NCI-H774 (cell line): ENCODE results near the gene GTF3C6.
A peak's percentile ranks its signal among the peaks of the same experiment; 100 is the strongest.
"Not testable (repeated sequence)": the region's sequence is repeated elsewhere in the genome, so short reads cannot be mapped to it uniquely, and the experiment has no call there.

Source experiments
- DNase-seq: peaks from one replicate; lab custom pipeline; 2025; lab: John Stamatoyannopoulos, UW

GTF3C6 gene

GRCh38 chr6:110958329-110959192 lies at the start of gene GTF3C6:
Gene GTF3C6 (plus strand): TSS chr6:110958706. CDS start chr6:110958770, 64 bp downstream.
- peak; percentile 97 for DNase-seq

- no peak for DNase-seq
Measured at GRCh38 chr6:110930781-110931180, 27.7 kb upstream of the GTF3C6 start.

- DNase-seq = no peak
Measured at GRCh38 chr6:110933912-110934311, 24.6 kb upstream of the GTF3C6 start.

DNA sequence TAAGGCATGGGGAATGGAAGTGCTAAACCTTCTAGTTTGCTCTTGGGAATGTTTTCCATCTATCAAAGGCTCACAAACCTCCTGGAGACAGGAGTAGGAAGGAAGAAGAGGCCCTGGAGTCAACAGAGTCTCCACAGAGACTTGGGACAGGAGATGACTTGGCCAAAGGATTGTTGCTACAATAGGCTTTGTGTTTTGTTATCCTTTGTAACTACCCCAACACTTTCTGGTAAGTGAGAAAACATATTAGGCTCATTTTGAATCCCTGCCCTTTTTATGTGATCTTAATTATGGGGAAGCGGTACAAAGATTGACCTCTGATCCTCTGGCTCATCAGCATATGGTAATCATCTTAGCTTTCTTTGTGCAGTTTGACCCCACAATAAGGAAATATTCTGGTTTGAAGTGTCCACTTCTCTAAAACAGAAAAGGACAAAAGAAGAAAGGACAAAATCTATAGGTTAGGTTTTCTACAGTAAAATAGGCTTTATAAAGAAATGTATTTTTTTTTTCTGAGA lies 24.1 kb upstream of the GTF3C6 start:
- DNase-seq = no peak

- no peak for DNase-seq
Measured at GRCh38 chr6:110935171-110935570, 23.3 kb upstream of the GTF3C6 start.

GRCh38 chr6:110938171-110938570 lies 20.3 kb upstream of the GTF3C6 start:
- DNase-seq = no peak

GRCh38 chr6:110939429-110940200 lies 18.9 kb upstream of the GTF3C6 start:
- no peak for DNase-seq

DNA sequence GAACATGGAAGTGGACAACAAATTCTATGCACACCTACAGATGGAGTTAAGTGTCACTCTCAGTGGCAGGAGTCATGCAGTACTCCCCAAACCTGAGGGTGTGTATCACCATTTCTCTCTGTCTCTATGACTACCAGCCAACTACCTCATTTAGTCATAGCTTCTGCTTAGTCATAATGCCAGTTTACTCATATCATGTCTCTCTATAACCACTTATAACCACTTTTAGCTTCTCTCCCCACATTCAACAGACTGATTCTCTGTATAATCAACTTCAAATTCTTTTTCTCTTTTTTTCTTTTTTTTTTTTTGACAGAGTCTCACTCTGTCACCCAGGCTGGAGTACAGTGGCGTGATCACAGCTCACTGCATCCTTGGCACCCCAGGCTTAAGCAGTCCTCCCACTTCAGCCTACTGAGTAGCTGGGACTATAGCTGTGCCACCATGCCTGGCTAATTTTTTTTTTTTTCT lies 13.8 kb upstream of the GTF3C6 start:
- DNase-seq = no peak

- no peak for DNase-seq
Measured at GRCh38 chr6:110946498-110946897, 12.0 kb upstream of the GTF3C6 start.

GRCh38 chr6:110949679-110950285 lies 8.7 kb upstream of the GTF3C6 start:
- peak; percentile 16 for DNase-seq

GRCh38 chr6:110950440-110950839 lies 8.1 kb upstream of the GTF3C6 start:
- no peak for DNase-seq

GRCh38 chr6:110951008-110951407 lies 7.5 kb upstream of the GTF3C6 start:
- no peak for DNase-seq

GRCh38 chr6:110951986-110952794 lies 6.3 kb upstream of the GTF3C6 start:
- DNase-seq = no peak

DNA sequence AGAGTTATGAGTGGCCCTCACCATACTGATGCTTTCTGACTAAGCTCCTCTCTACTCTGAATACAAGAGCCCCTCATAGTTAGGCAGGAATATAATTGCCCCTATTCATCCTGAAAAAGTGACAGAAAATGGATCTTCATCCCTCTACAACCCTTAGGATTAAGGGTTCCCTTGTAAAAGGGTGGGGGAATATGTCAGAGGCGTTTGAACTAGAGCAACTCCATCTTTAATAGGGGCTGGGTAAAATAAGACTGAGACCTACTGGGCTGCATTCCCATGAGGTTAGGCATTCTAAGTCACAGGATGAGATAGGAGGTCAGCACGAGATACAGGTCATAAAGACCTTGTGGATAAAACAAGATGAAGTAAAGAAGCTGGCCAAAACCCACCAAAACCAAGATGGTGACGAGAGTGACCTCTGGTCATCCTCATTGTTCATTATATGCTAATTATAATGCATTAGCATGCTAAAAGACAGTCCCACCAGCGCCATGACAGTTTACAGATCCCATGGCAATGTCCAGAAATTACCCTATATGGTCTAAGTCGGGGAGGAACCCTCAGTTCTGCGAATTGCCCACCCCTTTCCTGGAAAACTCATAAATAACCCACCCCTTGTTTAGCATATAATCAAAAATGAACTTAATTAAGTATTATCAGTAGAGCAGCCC lies 4.7 kb upstream of the GTF3C6 start:
- no peak for DNase-seq

- no peak for DNase-seq
Measured at GRCh38 chr6:110960014-110960390, 1.5 kb downstream of the GTF3C6 start.

- DNase-seq = not testable (repeated sequence)
Measured at GRCh38 chr6:110962636-110963035, 4.1 kb downstream of the GTF3C6 start.

GRCh38 chr6:110965629-110966229 lies 7.2 kb downstream of the GTF3C6 start:
- no peak for DNase-seq

DNA sequence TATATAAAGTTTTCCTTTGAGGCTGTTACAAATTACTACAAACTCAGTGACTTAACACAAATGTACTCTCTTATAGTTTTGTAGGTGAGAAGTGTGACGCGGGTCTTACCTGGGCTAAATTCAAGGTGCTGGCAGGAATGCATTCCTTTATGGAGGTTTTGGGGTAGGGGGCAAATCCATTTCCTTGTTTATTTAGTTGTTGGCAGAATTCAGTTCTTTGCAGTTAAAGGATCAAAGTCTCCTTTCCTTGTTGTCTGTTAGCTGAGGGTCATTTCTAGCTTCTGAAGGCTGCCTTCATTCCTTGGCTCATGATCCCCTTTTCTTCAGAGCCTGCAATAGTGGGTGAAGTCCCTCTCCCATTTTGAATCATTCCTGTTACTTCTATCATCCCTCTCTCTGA lies 10.2 kb downstream of the GTF3C6 start:
- not testable (repeated sequence) for DNase-seq

DNA sequence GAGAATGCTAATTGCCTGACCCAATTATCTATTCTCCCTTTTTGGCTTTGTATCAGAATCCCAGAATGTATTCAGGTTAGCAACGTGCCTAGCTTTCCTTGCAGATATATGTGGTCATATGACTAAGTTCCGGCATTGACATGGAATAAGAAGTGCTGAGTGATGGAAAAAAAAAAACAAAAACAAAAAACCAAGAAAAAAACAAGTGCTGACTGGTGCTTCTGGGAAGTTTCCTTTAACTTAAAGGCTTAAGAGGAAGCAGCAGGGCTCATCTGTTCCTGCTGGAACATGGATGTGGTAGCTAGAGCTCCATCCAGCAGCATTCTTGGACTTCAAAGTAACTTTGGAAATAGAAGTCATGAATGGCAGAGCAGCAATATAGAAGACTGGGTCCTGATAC lies 13.0 kb downstream of the GTF3C6 start:
- no peak for DNase-seq

DNA sequence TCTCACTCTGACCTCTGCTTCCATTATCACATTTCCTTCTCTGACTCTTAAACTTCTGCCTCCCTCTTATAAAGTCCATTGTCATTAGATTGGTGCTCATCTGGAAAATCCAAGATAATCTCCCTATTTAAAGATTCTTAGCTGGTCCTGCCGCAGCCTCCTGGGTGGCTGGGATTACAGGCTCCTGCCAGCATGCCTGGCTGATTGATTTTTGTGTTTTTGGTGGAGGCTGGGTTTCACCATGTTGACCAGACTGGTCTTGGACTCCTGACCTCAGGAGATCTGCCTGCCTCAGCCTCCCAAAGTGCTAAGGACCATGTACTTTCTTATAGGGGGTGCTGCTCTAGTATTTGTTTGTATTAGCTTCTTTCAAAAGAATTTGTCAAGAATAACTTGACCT lies 18.1 kb downstream of the GTF3C6 start:
- no peak for DNase-seq
